ENCODE data around the gene SH3RF1. TPM values are rescaled to one million over a fixed set of nuclear protein-coding genes. Genes with fewer than 3 reads are reported as not detected.
A peak's percentile ranks its signal among the peaks of the same experiment; 100 is the strongest.

The SH3RF1 gene
- total and polyA plus RNA-seq, 2 of the 13 experiments (the other 11 are each of a cell fraction or from before 2014, with no cell fraction given), result 3.1 to 3.2 TPM

GRCh38 chr4:169249214-169249973 lies 21.4 kb downstream of the SH3RF1 start (continued):
- TF ChIP-seq SAP130 (CRISPR knock-in tag; IDR thresholded peaks at IDR 0.05; ENCODE audit: low read depth) (peak; percentile 62), SOX13 (IDR thresholded peaks at IDR 0.05) (no peak), SOX13 (CRISPR knock-in tag; conservative IDR thresholded peaks at IDR 0.05 in 1 of 2, IDR thresholded peaks at IDR 0.05 in 1 of 2) (peak in 1 of 2 experiments; percentile 53; a peak in 1 of 4 replicates), FOXP1 (IDR thresholded peaks at IDR 0.05) (no peak), FOXP1 (CRISPR knock-in tag; IDR thresholded peaks at IDR 0.05) (peak; percentile 49; the same call in 1 of the 2 replicates), ARID5B (CRISPR knock-in tag; IDR thresholded peaks at IDR 0.05) (peak; percentile 69), CEBPG (CRISPR knock-in tag; IDR thresholded peaks at IDR 0.05) (0 out of 2 replicates have a peak, but pooled peaks have one; percentile 25), FOSL1 (CRISPR knock-in tag; IDR thresholded peaks at IDR 0.05; ENCODE audit: borderline replicate concordance) (peak; percentile 49; the same call in 1 of the 2 replicates), CREM (IDR thresholded peaks at IDR 0.05) (peak; percentile 57; the same call in 1 of the 2 replicates), CREM (CRISPR knock-in tag; IDR thresholded peaks at IDR 0.05) (no peak), FOXA3 (CRISPR knock-in tag; IDR thresholded peaks at IDR 0.05) (peak; percentile 87), MED1 (CRISPR knock-in tag; IDR thresholded peaks at IDR 0.05) (peak; percentile 45; the same call in 1 of the 2 replicates), FOXK1 (CRISPR knock-in tag; IDR thresholded peaks at IDR 0.05; ENCODE audit: borderline replicate concordance, low read depth) (no peak), ZNF362 (CRISPR knock-in tag; IDR thresholded peaks at IDR 0.05; ENCODE audit: borderline replicate concordance) (peak; percentile 23; the same call in 1 of the 2 replicates), MIXL1 (CRISPR knock-in tag; IDR thresholded peaks at IDR 0.05) (peak; percentile 70; the same call in 1 of the 2 replicates), PPARG (CRISPR knock-in tag; conservative IDR thresholded peaks at IDR 0.05) (0 out of 2 replicates have a peak, but pooled peaks have one; percentile 35), ISL2 (CRISPR knock-in tag; IDR thresholded peaks at IDR 0.05) (0 out of 2 replicates have a peak, but pooled peaks have one; percentile 22), FOXA1 (IDR thresholded peaks at IDR 0.05) (peak; percentile 55), FOXA1 (CRISPR knock-in tag; IDR thresholded peaks at IDR 0.05) (peak; percentile 91), EP300 (IDR thresholded peaks at IDR 0.05; ENCODE audit: low read depth in 2 of 2, low read length in 2 of 2) (peak in 1 of 2 experiments; percentile 77; a peak in 2 of 4 replicates), EP300 (CRISPR knock-in tag; IDR thresholded peaks at IDR 0.05; ENCODE audit: borderline replicate concordance) (peak; percentile 69), ZBTB25 (CRISPR knock-in tag; IDR thresholded peaks at IDR 0.05) (no peak), ELF4 (CRISPR knock-in tag; IDR thresholded peaks at IDR 0.05; ENCODE audit: borderline replicate concordance) (no peak), HDAC2 (CRISPR knock-in tag; IDR thresholded peaks at IDR 0.05) (peak; percentile 67)
- TF ChIP-seq, protein P1, sequence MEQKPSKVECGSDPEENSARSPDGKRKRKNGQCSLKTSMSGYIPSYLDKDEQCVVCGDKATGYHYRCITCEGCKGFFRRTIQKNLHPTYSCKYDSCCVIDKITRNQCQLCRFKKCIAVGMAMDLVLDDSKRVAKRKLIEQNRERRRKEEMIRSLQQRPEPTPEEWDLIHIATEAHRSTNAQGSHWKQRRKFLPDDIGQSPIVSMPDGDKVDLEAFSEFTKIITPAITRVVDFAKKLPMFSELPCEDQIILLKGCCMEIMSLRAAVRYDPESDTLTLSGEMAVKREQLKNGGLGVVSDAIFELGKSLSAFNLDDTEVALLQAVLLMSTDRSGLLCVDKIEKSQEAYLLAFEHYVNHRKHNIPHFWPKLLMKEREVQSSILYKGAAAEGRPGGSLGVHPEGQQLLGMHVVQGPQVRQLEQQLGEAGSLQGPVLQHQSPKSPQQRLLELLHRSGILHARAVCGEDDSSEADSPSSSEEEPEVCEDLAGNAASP (CRISPR knock-in tag; IDR thresholded peaks at IDR 0.05; ENCODE audit: borderline replicate concordance), result no peak

Measured in HepG2 (cell line).